Measurements from ENCODE around the gene WBP2.

DNA sequence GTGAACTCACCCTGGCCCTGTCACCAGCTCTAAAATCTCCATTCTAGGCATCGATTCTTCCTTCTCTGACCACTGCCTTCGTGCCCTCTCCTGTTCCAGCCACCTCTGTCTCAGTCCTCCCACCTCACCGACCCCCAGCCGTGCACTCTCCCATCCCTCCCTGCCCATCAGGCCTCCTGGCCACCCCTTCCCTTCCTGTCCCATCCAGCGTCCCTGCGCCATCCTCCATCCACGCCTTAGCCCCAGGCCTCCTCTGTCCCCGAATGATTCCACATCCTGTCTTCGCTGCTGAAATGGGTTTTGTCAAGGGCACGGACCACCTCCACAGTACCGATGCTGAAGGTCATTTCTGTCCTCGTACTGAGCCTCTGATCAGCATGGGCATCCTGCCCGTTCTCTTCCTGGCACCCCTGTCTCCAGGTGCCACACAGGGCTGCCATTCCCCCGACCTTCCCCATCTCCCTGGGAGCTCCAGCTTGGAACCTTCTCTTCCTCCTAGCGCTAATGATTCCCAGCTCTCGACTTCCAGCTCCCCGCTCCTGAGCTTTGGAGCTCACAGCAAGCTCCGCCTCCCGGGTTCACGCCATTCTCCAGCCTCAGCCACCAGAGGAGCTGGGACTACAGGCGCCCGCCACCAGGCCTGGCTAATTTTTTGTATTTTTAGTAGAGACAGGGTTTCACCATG lies 39.1 kb upstream of the WBP2 start:
- TF ChIP-seq, protein P1, sequence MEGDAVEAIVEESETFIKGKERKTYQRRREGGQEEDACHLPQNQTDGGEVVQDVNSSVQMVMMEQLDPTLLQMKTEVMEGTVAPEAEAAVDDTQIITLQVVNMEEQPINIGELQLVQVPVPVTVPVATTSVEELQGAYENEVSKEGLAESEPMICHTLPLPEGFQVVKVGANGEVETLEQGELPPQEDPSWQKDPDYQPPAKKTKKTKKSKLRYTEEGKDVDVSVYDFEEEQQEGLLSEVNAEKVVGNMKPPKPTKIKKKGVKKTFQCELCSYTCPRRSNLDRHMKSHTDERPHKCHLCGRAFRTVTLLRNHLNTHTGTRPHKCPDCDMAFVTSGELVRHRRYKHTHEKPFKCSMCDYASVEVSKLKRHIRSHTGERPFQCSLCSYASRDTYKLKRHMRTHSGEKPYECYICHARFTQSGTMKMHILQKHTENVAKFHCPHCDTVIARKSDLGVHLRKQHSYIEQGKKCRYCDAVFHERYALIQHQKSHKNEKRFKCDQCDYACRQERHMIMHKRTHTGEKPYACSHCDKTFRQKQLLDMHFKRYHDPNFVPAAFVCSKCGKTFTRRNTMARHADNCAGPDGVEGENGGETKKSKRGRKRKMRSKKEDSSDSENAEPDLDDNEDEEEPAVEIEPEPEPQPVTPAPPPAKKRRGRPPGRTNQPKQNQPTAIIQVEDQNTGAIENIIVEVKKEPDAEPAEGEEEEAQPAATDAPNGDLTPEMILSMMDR (IDR thresholded peaks at IDR 0.05; ENCODE audit: borderline replicate concordance, extremely low read depth, low read length, poor library complexity, severe bottlenecking) = no peak
- TF ChIP-seq EZH2 (IDR thresholded peaks at IDR 0.05; ENCODE audit: borderline replicate concordance, low read depth, low read length, severe bottlenecking) = no peak
